Measurements from ENCODE around the gene SPO11. TPM values are rescaled to one million over a fixed set of nuclear protein-coding genes. Genes with fewer than 3 reads are reported as not detected.
A peak's percentile ranks its signal among the peaks of the same experiment; 100 is the strongest.

Gene SPO11
- total and polyA plus RNA-seq, 9 of the 15 experiments (the other 6 are each of a cell fraction or from before 2014, with no cell fraction given) = not detected

DNA sequence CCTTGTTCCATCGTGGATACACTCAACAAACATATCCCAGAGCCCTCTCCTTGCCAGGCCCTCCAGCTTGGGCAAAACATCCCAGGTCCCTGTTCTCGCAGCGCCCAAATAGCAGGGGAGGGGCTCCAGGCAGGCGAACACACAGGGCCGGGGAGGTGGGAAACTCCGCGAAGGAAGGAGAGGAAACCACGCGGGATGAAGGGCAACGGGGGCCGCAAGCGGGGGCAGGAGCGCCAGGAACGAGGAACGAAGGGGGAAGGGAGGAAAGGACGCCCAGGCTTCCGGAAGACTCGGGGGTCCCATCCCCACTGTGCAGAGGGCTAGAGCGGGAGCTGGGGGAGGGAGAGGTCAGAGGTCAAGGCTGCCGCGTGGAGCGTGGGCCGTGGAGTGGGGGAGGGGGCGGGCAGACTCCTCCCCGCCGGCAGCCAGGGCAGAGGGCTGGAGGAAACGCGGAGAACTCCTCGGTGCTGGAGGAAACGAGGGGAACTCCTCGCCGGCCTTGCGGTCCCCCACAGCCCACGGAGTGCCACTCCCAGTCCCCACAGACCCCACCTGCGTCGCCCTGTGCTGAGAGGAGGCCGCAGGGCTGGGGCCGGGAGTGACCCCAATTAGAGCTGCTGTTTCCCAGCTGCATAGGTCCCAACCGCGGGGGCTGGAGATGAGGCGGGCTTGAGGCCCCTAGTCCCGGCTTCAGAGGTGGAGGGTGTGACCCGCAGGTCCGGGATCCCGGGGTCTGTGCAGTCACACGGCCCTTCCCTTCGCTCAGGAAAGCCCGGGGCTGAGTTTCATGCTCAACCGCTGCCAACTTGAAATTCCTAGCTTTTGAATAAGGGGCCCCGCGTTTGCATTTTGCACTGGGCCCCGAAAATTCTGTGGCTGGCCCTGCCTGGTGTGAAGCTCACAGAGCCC is 60.3 kb downstream of the SPO11 start (continued):
- TF ChIP-seq ZC3H4 (CRISPR knock-in tag; IDR thresholded peaks at IDR 0.05; ENCODE audit: borderline replicate concordance) (peak; percentile 91; the same call in 1 of the 2 replicates), PTBP1 (IDR thresholded peaks at IDR 0.05; ENCODE audit: low read depth, low read length) (0 out of 2 replicates have a peak, but pooled peaks have one; percentile 11), CSDE1 (IDR thresholded peaks at IDR 0.05) (no peak), BRD9 (IDR thresholded peaks at IDR 0.05; ENCODE audit: low read depth, partially characterized antibody) (peak; percentile 84), HIVEP1 (CRISPR knock-in tag; IDR thresholded peaks at IDR 0.05) (peak; percentile 48; the same call in 1 of the 2 replicates), NUFIP1 (IDR thresholded peaks at IDR 0.05; ENCODE audit: partially characterized antibody) (peak; percentile 69), NR2F6 (CRISPR knock-in tag; IDR thresholded peaks at IDR 0.05) (peak; percentile 66; the same call in 1 of the 2 replicates), ZNF311 (CRISPR knock-in tag; IDR thresholded peaks at IDR 0.05) (peak; percentile 30; the same call in 1 of the 2 replicates), SMARCA5 (IDR thresholded peaks at IDR 0.05) (0 out of 2 replicates have a peak, but pooled peaks have one; percentile 62), EP400 (IDR thresholded peaks at IDR 0.05) (peak; percentile 86; the same call in 1 of the 2 replicates), FOXM1 (IDR thresholded peaks at IDR 0.05; ENCODE audit: low read depth) (0 out of 2 replicates have a peak, but pooled peaks have one; percentile 20), FOXM1 (CRISPR knock-in tag; IDR thresholded peaks at IDR 0.05; ENCODE audit: low read depth) (peak; percentile 54; the same call in 1 of the 2 replicates)
- TF ChIP-seq, protein P1, sequence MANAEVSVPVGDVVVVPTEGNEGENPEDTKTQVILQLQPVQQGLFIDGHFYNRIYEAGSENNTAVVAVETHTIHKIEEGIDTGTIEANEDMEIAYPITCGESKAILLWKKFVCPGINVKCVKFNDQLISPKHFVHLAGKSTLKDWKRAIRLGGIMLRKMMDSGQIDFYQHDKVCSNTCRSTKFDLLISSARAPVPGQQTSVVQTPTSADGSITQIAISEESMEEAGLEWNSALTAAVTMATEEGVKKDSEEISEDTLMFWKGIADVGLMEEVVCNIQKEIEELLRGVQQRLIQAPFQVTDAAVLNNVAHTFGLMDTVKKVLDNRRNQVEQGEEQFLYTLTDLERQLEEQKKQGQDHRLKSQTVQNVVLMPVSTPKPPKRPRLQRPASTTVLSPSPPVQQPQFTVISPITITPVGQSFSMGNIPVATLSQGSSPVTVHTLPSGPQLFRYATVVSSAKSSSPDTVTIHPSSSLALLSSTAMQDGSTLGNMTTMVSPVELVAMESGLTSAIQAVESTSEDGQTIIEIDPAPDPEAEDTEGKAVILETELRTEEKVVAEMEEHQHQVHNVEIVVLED (CRISPR knock-in tag; IDR thresholded peaks at IDR 0.05) = peak; percentile 46
- TF ChIP-seq, protein P2, sequence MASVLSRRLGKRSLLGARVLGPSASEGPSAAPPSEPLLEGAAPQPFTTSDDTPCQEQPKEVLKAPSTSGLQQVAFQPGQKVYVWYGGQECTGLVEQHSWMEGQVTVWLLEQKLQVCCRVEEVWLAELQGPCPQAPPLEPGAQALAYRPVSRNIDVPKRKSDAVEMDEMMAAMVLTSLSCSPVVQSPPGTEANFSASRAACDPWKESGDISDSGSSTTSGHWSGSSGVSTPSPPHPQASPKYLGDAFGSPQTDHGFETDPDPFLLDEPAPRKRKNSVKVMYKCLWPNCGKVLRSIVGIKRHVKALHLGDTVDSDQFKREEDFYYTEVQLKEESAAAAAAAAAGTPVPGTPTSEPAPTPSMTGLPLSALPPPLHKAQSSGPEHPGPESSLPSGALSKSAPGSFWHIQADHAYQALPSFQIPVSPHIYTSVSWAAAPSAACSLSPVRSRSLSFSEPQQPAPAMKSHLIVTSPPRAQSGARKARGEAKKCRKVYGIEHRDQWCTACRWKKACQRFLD (CRISPR knock-in tag; IDR thresholded peaks at IDR 0.05) = peak; percentile 91
- TF ChIP-seq, protein P3, sequence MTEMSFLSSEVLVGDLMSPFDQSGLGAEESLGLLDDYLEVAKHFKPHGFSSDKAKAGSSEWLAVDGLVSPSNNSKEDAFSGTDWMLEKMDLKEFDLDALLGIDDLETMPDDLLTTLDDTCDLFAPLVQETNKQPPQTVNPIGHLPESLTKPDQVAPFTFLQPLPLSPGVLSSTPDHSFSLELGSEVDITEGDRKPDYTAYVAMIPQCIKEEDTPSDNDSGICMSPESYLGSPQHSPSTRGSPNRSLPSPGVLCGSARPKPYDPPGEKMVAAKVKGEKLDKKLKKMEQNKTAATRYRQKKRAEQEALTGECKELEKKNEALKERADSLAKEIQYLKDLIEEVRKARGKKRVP (CRISPR knock-in tag; IDR thresholded peaks at IDR 0.05) = peak; percentile 42; the same call in 1 of the 2 replicates
- TF ChIP-seq, protein P4, sequence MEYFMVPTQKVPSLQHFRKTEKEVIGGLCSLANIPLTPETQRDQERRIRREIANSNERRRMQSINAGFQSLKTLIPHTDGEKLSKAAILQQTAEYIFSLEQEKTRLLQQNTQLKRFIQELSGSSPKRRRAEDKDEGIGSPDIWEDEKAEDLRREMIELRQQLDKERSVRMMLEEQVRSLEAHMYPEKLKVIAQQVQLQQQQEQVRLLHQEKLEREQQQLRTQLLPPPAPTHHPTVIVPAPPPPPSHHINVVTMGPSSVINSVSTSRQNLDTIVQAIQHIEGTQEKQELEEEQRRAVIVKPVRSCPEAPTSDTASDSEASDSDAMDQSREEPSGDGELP (CRISPR knock-in tag; IDR thresholded peaks at IDR 0.05; ENCODE audit: borderline replicate concordance) = peak; percentile 35; the same call in 1 of the 2 replicates
- TF ChIP-seq, protein P5, sequence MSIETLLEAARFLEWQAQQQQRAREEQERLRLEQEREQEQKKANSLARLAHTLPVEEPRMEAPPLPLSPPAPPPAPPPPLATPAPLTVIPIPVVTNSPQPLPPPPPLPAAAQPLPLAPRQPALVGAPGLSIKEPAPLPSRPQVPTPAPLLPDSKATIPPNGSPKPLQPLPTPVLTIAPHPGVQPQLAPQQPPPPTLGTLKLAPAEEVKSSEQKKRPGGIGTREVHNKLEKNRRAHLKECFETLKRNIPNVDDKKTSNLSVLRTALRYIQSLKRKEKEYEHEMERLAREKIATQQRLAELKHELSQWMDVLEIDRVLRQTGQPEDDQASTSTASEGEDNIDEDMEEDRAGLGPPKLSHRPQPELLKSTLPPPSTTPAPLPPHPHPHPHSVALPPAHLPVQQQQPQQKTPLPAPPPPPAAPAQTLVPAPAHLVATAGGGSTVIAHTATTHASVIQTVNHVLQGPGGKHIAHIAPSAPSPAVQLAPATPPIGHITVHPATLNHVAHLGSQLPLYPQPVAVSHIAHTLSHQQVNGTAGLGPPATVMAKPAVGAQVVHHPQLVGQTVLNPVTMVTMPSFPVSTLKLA (conservative IDR thresholded peaks at IDR 0.05) = peak; percentile 45 to 79; a peak in 3 of 4 replicates
